DND-41 (cell line): Measurements from ENCODE around the gene YWHAE.
"Not testable (repeated sequence)": the region's sequence is repeated elsewhere in the genome, so short reads cannot be mapped to it uniquely, and the experiment has no call there.

Source experiments
- CTCF ChIP-seq: IDR thresholded peaks from 2 replicates; pipeline ENCODE4 v1.5.1; 2012; ENCODE audit warnings: borderline replicate concordance, low read length, moderate library complexity, mild to moderate bottlenecking; ENCODE audit not compliant: poor library complexity, severe bottlenecking; ENCODE audit errors: extremely low read depth
- EZH2 ChIP-seq: IDR thresholded peaks from 3 replicates; pipeline ENCODE4 v1.6.1; 2012; ENCODE audit warnings: borderline replicate concordance, low read depth, mild to moderate bottlenecking, moderate library complexity, low read length, inconsistent platforms; ENCODE audit not compliant: severe bottlenecking

GRCh38 chr17:1442721-1443120 is 42.7 kb upstream of the YWHAE start:
- not testable (repeated sequence) for TF ChIP-seq EZH2, CTCF
